Measurements from ENCODE around the gene GP1BB. TPM values are rescaled to one million over a fixed set of nuclear protein-coding genes. Genes with fewer than 3 reads are reported as not detected.
A peak's percentile ranks its signal among the peaks of the same experiment; 100 is the strongest.
"Not testable (repeated sequence)": the region's sequence is repeated elsewhere in the genome, so short reads cannot be mapped to it uniquely, and the experiment has no call there.

The GP1BB gene
- total RNA-seq, 2 experiments from 2014 or later = not detected

- H3K27ac Mint-ChIP-seq = no peak overlapping the region
- TF ChIP-seq CTCF (IDR thresholded peaks at IDR 0.05) = no peak
- no peak overlapping the region for H3K4me3 Mint-ChIP-seq
- intact Hi-C loops (cut with micrococcal nuclease) = no loop called here
- peaks cover 31% of the 10 kb centered on the region for H3K27me3 Mint-ChIP-seq
- ChIA-PET CTCF (interaction anchor here (1.0 to 1.6 kb wide), 4 partner anchors 41 to 218 kb away, joined by 3 to 14 read pairs (median 4); partner anchors contain the start of genes COMT and TXNRD2), POLR2A (no interaction called here)
- peaks cover 11% of the 10 kb centered on the region for H3K4me1 Mint-ChIP-seq (ENCODE audit: low read depth)
- no peaks in the 10 kb centered on the region for H3K36me3 Mint-ChIP-seq (ENCODE audit: low read depth)
- ATAC-seq (no peak), DNase-seq (no peak)
- no peaks in the 10 kb centered on the region for H3K9me3 Mint-ChIP-seq
Measured at GRCh38 chr22:19722982-19723231, 432 bp upstream of the GP1BB start.

- Mint-ChIP-seq H3K27me3 (peaks cover 31% of the 10 kb centered on the region), H3K27ac (no peak overlapping the region), H3K36me3 (ENCODE audit: low read depth) (no peaks in the 10 kb centered on the region), H3K9me3 (no peaks in the 10 kb centered on the region), H3K4me3 (no peak overlapping the region), H3K4me1 (ENCODE audit: low read depth) (peaks cover 10% of the 10 kb centered on the region)
- peak; percentile 85 for ATAC-seq
- CTCF ChIA-PET = interaction anchor here (0.6 to 1.6 kb wide), 20 partner anchors 9 to 229 kb away, joined by 3 to 14 read pairs (median 4); partner anchors contain the start of genes COMT and TXNRD2
- POLR2A ChIA-PET = no interaction called here
- DNase-seq = peak; percentile 53
- peak; percentile 67 for TF ChIP-seq CTCF (IDR thresholded peaks at IDR 0.05)
- intact Hi-C loops (cut with micrococcal nuclease) = no loop called here
Measured at GRCh38 chr22:19723983-19724827, 866 bp downstream of the GP1BB start.

- no peak for TF ChIP-seq CTCF (IDR thresholded peaks at IDR 0.05)
- intact Hi-C loops (cut with micrococcal nuclease) = no loop called here
- POLR2A ChIA-PET = no interaction called here
- no peak for ATAC-seq
- Mint-ChIP-seq H3K36me3 (ENCODE audit: low read depth) (no peaks in the 10 kb centered on the region), H3K4me3 (no peak overlapping the region), H3K27ac (no peak overlapping the region), H3K27me3 (peaks cover 31% of the 10 kb centered on the region), H3K9me3 (no peaks in the 10 kb centered on the region), H3K4me1 (ENCODE audit: low read depth) (peaks cover 8% of the 10 kb centered on the region)
- no peak for DNase-seq
- CTCF ChIA-PET = no interaction called here
Measured at GRCh38 chr22:19724927-19725661, 1.8 kb downstream of the GP1BB start.

GRCh38 chr22:19726064-19726788 lies 2.9 kb downstream of the GP1BB start:
- POLR2A ChIA-PET; ATAC-seq; H3K36me3 Mint-ChIP-seq (ENCODE audit: low read depth); H3K4me3 Mint-ChIP-seq; DNase-seq; CTCF ChIA-PET; H3K4me1 Mint-ChIP-seq (ENCODE audit: low read depth); H3K27ac Mint-ChIP-seq; intact Hi-C loops (cut with micrococcal nuclease); H3K9me3 Mint-ChIP-seq: not testable (repeated sequence)
- peaks cover 24% of the 10 kb centered on the region for H3K27me3 Mint-ChIP-seq

GRCh38 chr22:19727310-19728150 lies 4.2 kb downstream of the GP1BB start:
- ATAC-seq = no peak
- POLR2A ChIA-PET = no interaction called here
- no peaks in the 10 kb centered on the region for H3K36me3 Mint-ChIP-seq (ENCODE audit: low read depth)
- H3K4me1 Mint-ChIP-seq (ENCODE audit: low read depth) = peaks cover 9% of the 10 kb centered on the region
- intact Hi-C loops (cut with micrococcal nuclease) = loop anchor here (2.0 kb wide), 1 partner anchor 183 kb away; no protein-coding TSS in a partner anchor
- no peaks in the 10 kb centered on the region for H3K9me3 Mint-ChIP-seq
- TF ChIP-seq CTCF (IDR thresholded peaks at IDR 0.05) = no peak
- no peak overlapping the region for H3K27ac Mint-ChIP-seq
- no peak overlapping the region for H3K4me3 Mint-ChIP-seq
- DNase-seq = no peak
- CTCF ChIA-PET = no interaction called here
- H3K27me3 Mint-ChIP-seq = peaks cover 21% of the 10 kb centered on the region
